Measurements from ENCODE around the gene IQCH. TPM values are rescaled to one million over a fixed set of nuclear protein-coding genes. Genes with fewer than 3 reads are reported as not detected.

Gene IQCH
- total RNA-seq, 1 experiment from 2014 or later, result 1.1 TPM

- TF ChIP-seq CTCF (conservative IDR thresholded peaks at IDR 0.05), result no peak
- Histone ChIP-seq H3K23ac (ENCODE audit: insufficient read length, low read depth, low read length) (no peak overlapping the region), H3K18ac (ENCODE audit: insufficient read length, low read depth, low read length) (no peak overlapping the region), H3K27me3 (ENCODE audit: insufficient read depth, low read length) (no peaks in the 10 kb centered on the region), H3T11ph (ENCODE audit: low read length) (no peak overlapping the region), H3K9ac (ENCODE audit: extremely low read depth, insufficient read length, low read length) (no peak overlapping the region), H3K27ac (ENCODE audit: insufficient read length, low read depth, low read length) (no peak overlapping the region), H3K79me1 (ENCODE audit: insufficient read depth, low read depth, low read length, poor library complexity, severe bottlenecking) (no peaks in the 10 kb centered on the region), H3K9me3 (ENCODE audit: control insufficient read depth, low read depth, low read length) (no peaks in the 10 kb centered on the region), H4K8ac (replicated peaks; ENCODE audit: insufficient read length, low read depth, low read length) (no peak overlapping the region), H3K14ac (ENCODE audit: insufficient read depth, low read length) (no peak overlapping the region), H2AK5ac (ENCODE audit: insufficient read length, low read length) (no peak overlapping the region), H3K79me2 (ENCODE audit: insufficient read depth, low read length) (no peaks in the 10 kb centered on the region), H3K56ac (ENCODE audit: insufficient read length, low read depth, low read length) (no peak overlapping the region), H2BK12ac (ENCODE audit: insufficient read length, low read depth, low read length) (no peak overlapping the region), H2BK20ac (ENCODE audit: low read depth, low read length, poor library complexity, severe bottlenecking) (no peak overlapping the region), H4K91ac (ENCODE audit: insufficient read length, low read depth, low read length) (no peak overlapping the region), H2BK5ac (ENCODE audit: insufficient read length, low read length) (no peak overlapping the region), H3K4ac (ENCODE audit: low read depth, low read length) (no peak overlapping the region), H3K23me2 (ENCODE audit: insufficient read length, low read depth, low read length, poor library complexity, severe bottlenecking) (no peaks in the 10 kb centered on the region), H2BK15ac (ENCODE audit: low read depth, low read length) (no peak overlapping the region), H2AFZ (ENCODE audit: low read length) (no peak overlapping the region), H2BK120ac (ENCODE audit: low read depth, low read length, poor library complexity, severe bottlenecking) (no peak overlapping the region), H3K4me1 (ENCODE audit: insufficient read depth, low read length) (peaks cover 6% of the 10 kb centered on the region), H3K4me2 (ENCODE audit: insufficient read depth, insufficient read length, low read length) (no peak overlapping the region), H4K20me1 (ENCODE audit: control insufficient read depth, insufficient read depth, insufficient read length) (no peaks in the 10 kb centered on the region), H4K5ac (ENCODE audit: insufficient read length, low read depth, low read length) (no peak overlapping the region)
- H3K27me3 Mint-ChIP-seq (ENCODE audit: low read depth), result no peaks in the 10 kb centered on the region
- H3K36me3 Mint-ChIP-seq (ENCODE audit: insufficient read depth in 1 of 3, low read depth in 3 of 3), result no peaks in the 10 kb centered on the region
- no peak for DNase-seq
- no CpG with 5 or more reads among the region's 5 CpGs for WGBS (ENCODE audit: extremely low coverage, insufficient read length, low lambda C conversion rate)
- H3K27ac Mint-ChIP-seq, result no peak overlapping the region
- no peak overlapping the region for H3K4me3 Mint-ChIP-seq
- H3K4me1 Mint-ChIP-seq, result peaks cover 11 to 16% of the 10 kb centered on the region in 2 experiments
- no peaks in the 10 kb centered on the region for H3K9me3 Mint-ChIP-seq
Observed at GRCh38 chr15:67504796-67505195, 250.2 kb downstream of the IQCH start.

Measured in H9 (cell line).